Liver (tissue), 9 donors: ENCODE results near the gene RFT1. TPM values are rescaled to one million over a fixed set of nuclear protein-coding genes. Genes with fewer than 3 reads are reported as not detected.

ENCODE experiments used
- DNase-seq: peaks from one replicate; pipeline ENCODE4 v3.0.0-alpha.2; 2017; ENCODE audit warnings: low spot score
- H3K27ac ChIP-seq, 2 donors: one replicate each; pipeline ENCODE4 v1.7.0; 2013; ENCODE audit warnings: inconsistent platforms in 2 of 2, low read length in 2 of 2, control low read depth in 1 of 2, low read depth in 1 of 2, mild to moderate bottlenecking in 1 of 2
- H3K27me3 ChIP-seq, 4 donors: one replicate each; pipeline versions ENCODE4 v1.6.1 to v1.7.0; 2013; ENCODE audit warnings: low read length in 3 of 4, inconsistent platforms in 1 of 4, mild to moderate bottlenecking in 1 of 4, moderate library complexity in 1 of 4; ENCODE audit not compliant: control insufficient read depth in 4 of 4, insufficient read depth in 4 of 4
- H3K36me3 ChIP-seq, 4 donors: one replicate each; pipeline versions ENCODE4 v1.6.1 to v1.7.0; 2013; ENCODE audit warnings: low read length in 3 of 4, mild to moderate bottlenecking in 3 of 4, low read depth in 1 of 4, moderate library complexity in 1 of 4; ENCODE audit not compliant: control insufficient read depth in 4 of 4, insufficient read depth in 3 of 4
- H3K4me1 ChIP-seq, 4 donors: one replicate each; pipeline versions ENCODE4 v1.6.1 to v1.7.0; 2013; ENCODE audit warnings: low read length in 3 of 4, mild to moderate bottlenecking in 3 of 4, moderate library complexity in 1 of 4; ENCODE audit not compliant: control insufficient read depth in 4 of 4, insufficient read depth in 4 of 4
- H3K4me3 ChIP-seq, 3 donors: one replicate each; pipeline versions ENCODE4 v1.6.1 to v1.7.0; 2013; ENCODE audit warnings: low read length in 3 of 3, control low read depth in 1 of 3, low read depth in 1 of 3, mild to moderate bottlenecking in 1 of 3
- H3K9ac ChIP-seq, 2 donors: one replicate each; pipeline ENCODE4 v1.7.0; 2013; ENCODE audit warnings: low read length in 2 of 2, mild to moderate bottlenecking in 2 of 2, moderate library complexity in 2 of 2, control low read depth in 1 of 2, low read depth in 1 of 2
- H3K9me3 ChIP-seq, 4 donors: one replicate each; pipeline versions ENCODE4 v1.6.1 to v1.7.0; 2013; ENCODE audit warnings: low read length in 3 of 4; ENCODE audit not compliant: control insufficient read depth in 4 of 4
- FOXA2 ChIP-seq: IDR thresholded peaks from 2 replicates; pipeline ENCODE4 v1.6.1; 2016; ENCODE audit warnings: antibody characterized with exemption
- GABPA ChIP-seq, 2 donors: IDR thresholded peaks in 1 of 2; conservative IDR thresholded peaks in 1 of 2; 2 replicates each; pipeline ENCODE4 v1.6.1; 2016; ENCODE audit warnings: antibody characterized with exemption in 2 of 2, mild to moderate bottlenecking in 1 of 2, moderate library complexity in 1 of 2
- HNF4A ChIP-seq, 2 donors: conservative IDR thresholded peaks; 2 replicates each; pipeline ENCODE4 v1.6.1; 2016; ENCODE audit warnings: antibody characterized with exemption in 2 of 2, mild to moderate bottlenecking in 2 of 2
- JUND ChIP-seq, 2 donors: IDR thresholded peaks; 2 replicates each; pipeline ENCODE4 v1.6.1; 2016; ENCODE audit warnings: antibody characterized with exemption in 2 of 2
- MAX ChIP-seq: IDR thresholded peaks from 2 replicates; pipeline ENCODE4 v1.6.1; 2016; ENCODE audit warnings: antibody characterized with exemption
- NR2F2 ChIP-seq: IDR thresholded peaks from 2 replicates; pipeline ENCODE4 v1.6.1; 2016; ENCODE audit warnings: antibody characterized with exemption
- REST ChIP-seq: IDR thresholded peaks from 2 replicates; pipeline ENCODE4 v1.6.1; 2016; ENCODE audit warnings: antibody characterized with exemption, mild to moderate bottlenecking
- RXRA ChIP-seq, 2 donors: IDR thresholded peaks; 2 replicates each; pipeline ENCODE4 v1.6.1; 2017 to 2018; ENCODE audit warnings: antibody characterized with exemption in 2 of 2, mild to moderate bottlenecking in 1 of 2
- TAF1 ChIP-seq: conservative IDR thresholded peaks from 2 replicates; pipeline ENCODE4 v1.6.1; 2016; ENCODE audit warnings: antibody characterized with exemption, mild to moderate bottlenecking
- YY1 ChIP-seq: IDR thresholded peaks from 2 replicates; pipeline ENCODE4 v1.6.1; 2016; ENCODE audit warnings: antibody characterized with exemption, mild to moderate bottlenecking
- ZBTB33 ChIP-seq: IDR thresholded peaks from 2 replicates; pipeline ENCODE4 v1.6.1; 2016; ENCODE audit warnings: antibody characterized with exemption
- WGBS: extraction: QIAGEN DNeasy Blood & Tissue Kit; methylation state at CpG from one replicate; pipeline ENCODE4 v1.1.7; 2013; 5-methylcytosine and 5-hydroxymethylcytosine counted together
- polyA plus RNA-seq, 2 donors: library from polyadenylated mRNA; stranded (reverse) in 1 of 2; unstranded in 1 of 2; fragments of 200-250 nt in 1 of 2; fragments of >200 nt in 1 of 2; fragmentation: Nextera tagmentation in 1 of 2; extraction: Ambion mirVana in 1 of 2; gene quantifications; one replicate each; pipeline versions ENCODE4 v1.2.1 to v1.2.3, GENCODE V29; 2013 to 2015
- total RNA-seq, 2 donors: library from RNA; depleted of rRNA; stranded (reverse); fragments of >200 nt; gene quantifications; one replicate each; pipeline ENCODE4 v1.2.3, GENCODE V29; 2014
- donor health status: healthy.
- donor health status: healthy.
- donor health status: healthy.
- donor health status: healthy.
- donor health status: healthy.

Gene RFT1
- total and polyA plus RNA-seq, 4 donors: 8.0 to 12.6 (median 11.8) TPM

GRCh38 chr3:53139906-53140846 lies 9.9 kb upstream of the RFT1 start:
- Histone ChIP-seq H3K4me3 (no peak overlapping the region), H3K4me1 (peaks cover 0 to 7% (median 6%) of the 10 kb centered on the region in 4 donors), H3K9ac (no peak overlapping the region), H3K36me3 (no peaks in the 10 kb centered on the region), H3K9me3 (no peaks in the 10 kb centered on the region), H3K27me3 (no peaks in the 10 kb centered on the region), H3K27ac (no peak overlapping the region)
- WGBS: 73% methylated on average over 6 of the region's 6 CpGs
- no peak for DNase-seq
- TF ChIP-seq RXRA (IDR thresholded peaks at IDR 0.05) (no peak), ZBTB33 (no peak), TAF1 (no peak), JUND (IDR thresholded peaks at IDR 0.05) (no peak), NR2F2 (no peak), HNF4A (conservative IDR thresholded peaks at IDR 0.05) (no peak)

GRCh38 chr3:53137835-53138446 lies 7.7 kb upstream of the RFT1 start:
- 89% methylated on average over 4 of the region's 4 CpGs for WGBS
- Histone ChIP-seq H3K9me3 (no peaks in the 10 kb centered on the region), H3K36me3 (no peaks in the 10 kb centered on the region), H3K4me1 (peaks cover 2 to 18% (median 14%) of the 10 kb centered on the region in 4 donors), H3K27me3 (no peaks in the 10 kb centered on the region), H3K4me3 (no peak overlapping the region), H3K27ac (no peak overlapping the region), H3K9ac (no peak overlapping the region)
- TF ChIP-seq RXRA (IDR thresholded peaks at IDR 0.05) (no peak), HNF4A (conservative IDR thresholded peaks at IDR 0.05) (no peak), FOXA2 (no peak), REST (no peak), MAX (no peak), YY1 (no peak), GABPA (IDR thresholded peaks at IDR 0.05 in 1 of 2, conservative IDR thresholded peaks at IDR 0.05 in 1 of 2) (no peak)
- no peak for DNase-seq
